Activated T-helper 1 cell treated with Interleukin-2 at 50 U/mL for 16 hours (primary cell): ENCODE results near the gene CLBA1.
"Not testable (repeated sequence)": the region's sequence is repeated elsewhere in the genome, so short reads cannot be mapped to it uniquely, and the experiment has no call there.

Experiments
- DNase-seq: peaks from one replicate; pipeline ENCODE4 v3.0.0-alpha.2; 2020; ENCODE audit warnings: low read depth

Gene CLBA1

DNA sequence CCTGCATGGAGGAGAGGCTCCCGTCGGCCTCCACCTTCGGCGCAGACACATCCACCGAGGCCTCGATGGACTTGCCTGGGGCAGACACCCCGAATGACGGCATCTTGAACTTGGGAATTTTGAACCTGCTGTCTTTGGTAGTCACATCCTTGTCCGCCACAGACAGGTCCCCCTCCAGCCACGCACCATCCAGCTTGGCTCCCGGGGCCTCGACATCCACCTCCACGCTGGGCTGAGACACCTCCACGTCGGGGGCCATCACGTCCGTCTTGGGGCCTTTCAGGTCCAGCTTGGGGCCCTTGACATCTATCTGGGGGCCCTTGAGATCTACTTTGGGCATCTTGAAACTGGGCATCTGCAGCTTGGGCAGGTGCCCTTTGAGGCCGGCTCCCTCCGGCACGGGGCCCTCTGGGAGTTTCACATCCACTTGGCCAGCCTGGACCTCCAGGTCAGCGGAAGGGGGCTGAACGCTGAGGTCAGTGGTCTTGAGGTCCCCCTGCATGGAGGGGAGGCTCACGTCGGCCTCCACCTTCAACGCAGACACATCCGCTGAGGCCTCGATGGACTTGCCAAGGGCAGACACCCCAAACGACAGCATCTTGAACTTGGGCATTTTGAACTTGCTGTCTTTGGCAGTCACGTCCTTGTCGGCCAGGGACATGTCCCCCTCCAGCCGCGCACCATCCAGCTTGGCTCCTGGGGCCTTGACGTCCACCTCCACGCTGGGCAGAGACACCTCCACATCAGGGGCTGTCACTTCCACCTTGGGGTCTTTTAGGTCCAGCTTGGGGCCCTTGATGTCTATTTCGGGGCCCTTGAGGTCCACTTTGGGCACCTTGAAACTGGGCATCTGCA is 37.5 kb upstream of the CLBA1 start:
- DNase-seq, result not testable (repeated sequence)

- no peak for DNase-seq
Observed at GRCh38 chr14:104948736-104949031, 36.9 kb upstream of the CLBA1 start.

- DNase-seq, result not testable (repeated sequence)
Observed at GRCh38 chr14:104949406-104949955, 36.1 kb upstream of the CLBA1 start.

- no peak for DNase-seq
Observed at GRCh38 chr14:104950021-104950420, 35.6 kb upstream of the CLBA1 start.

- DNase-seq, result not testable (repeated sequence)
Observed at GRCh38 chr14:104950701-104951100, 34.9 kb upstream of the CLBA1 start.

- DNase-seq, result not testable (repeated sequence)
Observed at GRCh38 chr14:104951863-104952657, 33.5 kb upstream of the CLBA1 start.

GRCh38 chr14:104953097-104953496 is 32.5 kb upstream of the CLBA1 start:
- no peak for DNase-seq

- no peak for DNase-seq
Observed at GRCh38 chr14:104953896-104954656, 31.5 kb upstream of the CLBA1 start.

GRCh38 chr14:104954746-104955395 is 30.7 kb upstream of the CLBA1 start:
- DNase-seq, result no peak

DNA sequence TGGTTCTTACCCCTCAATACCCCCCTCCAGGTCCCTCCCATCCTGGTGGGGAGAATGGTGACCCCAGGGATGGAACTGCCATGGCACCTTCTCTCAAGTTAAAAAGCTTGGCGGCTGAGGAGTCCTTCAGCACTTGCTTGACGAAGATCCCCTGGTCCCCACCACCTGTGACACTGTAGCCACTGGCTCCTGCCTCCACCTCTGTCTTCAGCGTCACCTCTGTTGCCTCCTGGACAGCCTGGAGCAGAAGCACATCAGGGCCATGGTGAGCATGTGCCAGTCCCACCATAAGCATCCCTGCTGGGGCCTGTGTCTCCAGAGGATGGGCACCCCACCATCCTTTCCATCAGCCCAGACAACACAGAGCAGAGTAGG is 30.2 kb upstream of the CLBA1 start:
- DNase-seq, result no peak

GRCh38 chr14:104956290-104956890 is 29.2 kb upstream of the CLBA1 start:
- no peak for DNase-seq

DNA sequence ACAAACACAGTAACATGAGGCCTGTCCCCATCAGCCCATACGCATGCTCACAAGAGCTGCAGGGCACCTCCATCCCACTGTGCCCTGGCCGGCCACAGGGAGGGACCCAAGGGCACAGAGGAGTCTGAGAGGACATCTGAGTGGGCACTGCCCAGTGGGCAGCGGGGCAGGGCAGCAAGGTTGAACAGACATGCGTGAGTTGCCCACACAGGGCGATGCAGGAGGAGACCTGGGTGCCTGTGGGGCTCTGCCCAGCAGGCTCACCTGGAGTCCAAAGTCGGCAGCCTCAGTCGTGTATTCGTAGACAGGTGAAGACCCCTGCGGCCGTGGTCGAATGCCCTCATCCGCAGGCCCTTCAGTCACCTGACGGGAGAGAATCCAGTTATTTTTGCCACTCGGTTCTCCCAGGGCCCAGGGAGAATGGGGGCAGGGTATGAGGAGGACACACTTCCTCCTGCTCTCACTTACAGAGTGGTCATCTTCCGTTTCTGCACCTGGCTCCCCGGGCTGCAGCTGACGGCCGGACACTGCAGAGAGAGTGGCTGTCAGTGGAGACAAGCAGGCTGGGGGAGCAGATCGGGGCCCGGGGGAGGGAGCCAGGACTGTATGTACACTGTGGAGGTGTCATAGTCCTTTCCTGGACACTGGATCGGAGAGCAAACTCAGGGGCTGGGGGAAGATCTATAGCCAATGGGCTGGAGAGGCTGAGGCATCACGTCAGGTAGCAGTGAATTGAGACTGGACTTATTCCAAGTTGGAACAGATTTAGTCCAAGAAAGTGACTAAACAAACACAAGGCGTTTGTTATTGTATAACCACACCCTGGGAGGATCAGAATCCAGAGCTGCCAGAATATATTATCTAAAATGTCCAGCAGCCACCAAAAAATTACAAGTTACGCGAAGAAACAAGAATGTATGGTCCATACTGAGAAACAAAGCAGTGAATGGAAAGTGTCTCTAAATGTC is 28.2 kb upstream of the CLBA1 start:
- DNase-seq, result no peak

DNA sequence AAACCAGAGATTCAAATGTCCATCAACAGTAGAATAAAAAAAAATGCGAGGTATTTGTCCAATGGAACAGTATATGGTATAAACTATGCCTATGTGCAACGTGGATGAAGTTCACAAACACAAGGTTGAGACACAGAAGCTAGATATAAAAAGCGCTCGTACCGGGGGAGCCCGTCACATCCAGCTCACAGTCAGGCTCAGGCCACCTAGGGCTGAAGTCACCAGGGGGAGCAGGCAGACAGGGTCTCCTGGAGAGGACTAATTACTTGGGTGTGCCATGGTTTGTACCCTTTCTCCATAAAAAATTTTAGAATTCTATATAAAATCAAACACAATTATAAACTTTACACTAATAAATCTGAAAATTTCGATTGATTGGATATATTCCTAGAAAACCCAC is 21.0 kb upstream of the CLBA1 start:
- no peak for DNase-seq

- DNase-seq, result no peak
Observed at GRCh38 chr14:104965561-104966231, 19.9 kb upstream of the CLBA1 start.

- no peak for DNase-seq
Observed at GRCh38 chr14:104966261-104966865, 19.2 kb upstream of the CLBA1 start.

DNA sequence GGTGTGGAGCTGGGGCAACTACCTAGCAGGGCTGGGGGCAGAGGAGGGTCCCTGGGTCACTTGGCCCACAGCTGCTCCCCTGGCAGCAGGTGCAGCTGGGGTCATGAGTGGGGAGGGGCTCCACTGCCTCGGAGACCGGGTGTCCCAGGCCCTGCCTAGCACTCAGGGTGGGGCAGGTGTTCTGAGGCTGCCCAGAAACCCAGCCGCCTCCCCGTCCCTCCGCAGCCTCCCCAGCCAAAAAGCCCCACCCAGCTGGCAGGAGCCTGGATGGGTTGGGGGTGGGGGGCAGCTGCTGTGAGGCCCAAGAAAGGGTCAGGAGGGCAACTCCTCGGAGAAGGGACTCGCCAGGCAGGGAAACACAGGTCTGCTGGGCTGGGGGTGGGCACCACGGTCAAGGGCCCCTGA is 18.6 kb upstream of the CLBA1 start:
- no peak for DNase-seq

- DNase-seq, result no peak
Observed at GRCh38 chr14:104967386-104968152, 18.0 kb upstream of the CLBA1 start.

DNA sequence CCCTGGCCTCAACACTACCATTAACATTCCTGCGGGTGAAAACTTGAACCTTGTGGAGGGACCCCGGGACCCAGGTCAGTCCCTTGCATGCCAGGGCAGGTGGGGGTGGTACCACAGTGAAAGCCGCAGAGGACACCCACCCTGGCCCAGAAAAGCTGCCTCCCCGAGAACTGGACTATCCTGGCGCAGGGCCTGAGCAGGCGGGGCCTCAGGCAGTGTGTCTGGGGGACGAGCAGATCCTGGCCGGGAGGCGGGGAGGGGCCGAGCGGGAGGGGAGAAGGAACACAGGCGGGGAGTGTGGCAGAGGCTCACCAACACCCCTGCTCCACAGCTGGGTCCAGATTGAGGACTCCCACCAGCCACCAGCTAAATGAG is 17.4 kb upstream of the CLBA1 start:
- DNase-seq, result no peak
